HG03045 (cell line): ENCODE measurements around the gene TTF2.

Experiments used
- ATAC-seq: cut with Tn5 transposase; IDR thresholded peaks from one replicate; pipeline ENCODE4 v1.9.1; 2021; ENCODE audit warnings: mild to moderate bottlenecking, moderate library complexity; ENCODE audit not compliant: unreplicated experiment

The TTF2 gene

DNA sequence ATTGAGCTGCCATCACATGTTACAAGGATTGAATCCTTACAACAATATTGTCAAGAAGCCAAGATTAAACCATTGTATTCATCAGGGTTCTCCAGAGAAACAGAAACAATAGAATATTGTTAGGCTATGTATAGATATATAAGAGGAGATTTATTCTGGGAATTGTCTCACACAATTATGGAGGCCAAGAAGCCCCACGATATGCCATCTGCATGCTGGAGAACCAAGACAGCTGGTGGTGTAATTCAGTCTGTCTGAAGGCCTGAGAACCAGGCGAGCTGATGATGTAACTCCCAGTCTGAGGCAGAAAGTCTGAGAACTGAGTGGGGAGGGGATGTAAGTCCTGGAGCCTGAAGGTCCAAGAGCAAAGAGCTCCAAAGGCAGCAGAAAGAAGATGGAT is 14.5 kb upstream of the TTF2 start:
- ATAC-seq, result no peak

DNA sequence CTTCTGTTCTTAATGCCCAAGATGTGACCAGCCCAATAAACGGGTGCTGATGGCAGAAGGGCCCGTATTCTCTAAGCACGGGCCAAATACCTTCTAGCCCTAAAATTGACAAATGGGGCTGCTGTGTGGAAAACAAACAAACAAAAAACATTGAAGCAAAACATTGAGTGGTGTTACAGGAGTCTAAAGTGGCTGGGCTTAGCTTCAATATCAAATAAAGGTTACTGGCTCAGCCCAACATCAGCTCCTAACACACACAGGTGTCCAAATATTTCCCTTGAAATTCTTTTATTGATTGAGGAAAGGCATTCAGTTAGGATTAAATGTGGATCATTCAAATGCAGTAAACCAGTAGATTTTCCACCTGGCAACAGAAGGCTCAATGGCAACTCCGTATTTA is 13.3 kb upstream of the TTF2 start:
- no peak for ATAC-seq

DNA sequence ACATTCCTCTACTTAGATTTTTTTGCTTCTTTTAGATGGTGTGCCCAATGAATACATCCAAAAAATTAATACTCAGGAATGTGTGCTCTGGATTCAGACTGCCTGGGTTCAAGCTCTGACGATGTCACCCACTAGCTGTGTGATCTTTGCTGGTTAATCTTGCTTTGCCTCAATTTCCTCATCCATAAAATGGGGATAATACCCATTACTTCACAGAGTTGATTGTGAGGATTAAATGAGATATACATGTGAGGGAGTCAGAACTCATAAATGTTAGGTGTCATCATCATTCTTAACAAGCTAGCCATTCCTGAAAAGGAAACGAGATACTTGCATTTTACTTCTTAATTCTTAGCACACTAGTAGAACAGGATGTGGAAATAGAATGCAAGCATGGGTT is 12.9 kb upstream of the TTF2 start:
- ATAC-seq, result no peak

DNA sequence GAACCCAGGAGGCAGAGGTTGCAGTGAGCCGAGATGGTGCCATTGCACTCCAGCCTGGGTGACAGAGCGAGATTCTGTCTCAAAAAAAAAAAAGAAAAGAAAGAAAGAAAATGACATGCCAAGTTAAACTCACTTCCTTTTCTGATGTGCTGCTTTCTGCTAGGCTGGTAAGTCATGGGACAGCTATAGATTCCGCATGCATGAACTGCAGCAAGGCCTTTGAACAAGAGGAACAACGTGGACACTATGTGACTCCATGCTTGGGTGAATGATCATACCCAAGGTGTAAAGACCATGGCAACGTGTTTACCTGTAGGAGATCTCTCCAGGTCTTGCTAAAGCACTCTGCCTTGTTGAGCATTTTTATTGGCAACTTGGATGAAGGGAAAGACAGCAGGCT is 10.3 kb upstream of the TTF2 start:
- no peak for ATAC-seq

DNA sequence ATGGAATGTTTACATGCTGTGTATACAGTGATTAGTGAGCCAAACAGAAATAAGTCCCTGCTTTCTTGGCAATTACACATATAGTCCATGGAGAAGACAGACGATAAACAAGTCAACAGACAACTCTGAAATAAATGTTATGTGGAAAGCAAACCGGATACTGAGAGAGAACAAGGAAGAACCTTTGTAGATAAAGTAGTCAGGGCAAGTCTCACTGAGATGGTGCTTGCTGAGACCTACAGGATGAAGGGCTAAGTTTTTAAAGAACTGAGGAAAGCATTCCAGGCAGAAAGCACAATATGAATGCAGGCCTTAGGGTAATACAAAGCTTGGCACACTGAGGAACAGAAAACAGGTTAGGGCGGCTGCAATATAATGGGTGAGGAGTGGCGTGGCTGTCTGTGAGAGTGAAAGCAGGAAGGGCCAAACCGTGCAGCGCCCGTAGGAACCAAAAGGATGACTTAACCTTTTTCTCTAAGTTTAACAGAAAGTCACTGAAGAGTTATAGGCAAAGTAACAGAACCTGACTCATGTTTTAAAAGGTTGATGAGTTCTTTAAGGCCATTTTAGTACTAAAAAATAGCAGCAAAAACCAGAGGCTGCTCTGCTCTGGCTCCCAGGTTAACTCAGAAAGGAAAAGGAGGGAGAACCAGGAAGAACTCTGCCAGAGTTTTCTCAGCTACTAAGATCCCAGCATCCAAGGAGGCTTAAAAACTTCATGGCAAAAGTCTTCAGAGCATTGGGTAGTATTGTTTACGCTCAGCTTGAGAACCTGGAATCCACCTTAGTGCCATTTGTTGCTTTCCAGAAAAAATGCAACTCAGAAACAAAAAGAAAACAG is 8.7 kb upstream of the TTF2 start:
- peak; percentile 88 for ATAC-seq

DNA sequence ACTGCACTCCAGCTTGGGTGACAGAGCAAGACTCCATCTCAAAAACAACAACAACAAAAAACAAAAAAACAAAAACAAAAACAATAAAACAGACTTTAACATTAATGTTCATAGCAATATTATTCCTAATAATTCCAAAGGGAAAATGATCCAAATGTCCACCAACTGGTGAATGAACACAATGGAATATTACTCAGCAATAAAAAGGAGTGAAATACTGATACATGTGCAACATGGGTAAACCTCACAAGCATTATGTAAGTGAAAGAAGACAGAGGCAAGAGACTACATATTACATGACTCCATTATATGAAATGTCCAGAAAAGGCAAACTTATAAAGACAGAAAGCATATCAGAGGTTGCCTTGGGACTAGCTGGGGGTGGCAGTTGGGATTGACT is 6.1 kb upstream of the TTF2 start:
- ATAC-seq, result no peak

DNA sequence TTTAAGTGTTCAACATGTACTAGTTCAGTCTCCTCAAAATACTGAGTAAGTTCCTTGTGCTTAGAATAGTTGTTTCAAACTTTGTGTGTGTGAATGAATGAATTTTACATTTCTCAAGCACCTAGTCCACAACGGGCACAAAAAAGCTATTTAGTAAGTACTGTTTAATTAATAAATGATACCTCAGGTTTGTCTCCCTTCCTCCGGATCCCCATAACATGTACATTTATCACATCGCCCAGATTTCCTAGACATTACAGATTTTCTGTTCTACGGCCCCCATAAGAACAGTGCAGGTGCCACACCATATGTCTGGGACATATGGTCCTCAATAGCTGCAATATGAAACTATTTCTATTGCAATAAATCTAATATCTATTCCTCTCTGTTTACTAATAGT is 1.3 kb upstream of the TTF2 start:
- no peak for ATAC-seq

DNA sequence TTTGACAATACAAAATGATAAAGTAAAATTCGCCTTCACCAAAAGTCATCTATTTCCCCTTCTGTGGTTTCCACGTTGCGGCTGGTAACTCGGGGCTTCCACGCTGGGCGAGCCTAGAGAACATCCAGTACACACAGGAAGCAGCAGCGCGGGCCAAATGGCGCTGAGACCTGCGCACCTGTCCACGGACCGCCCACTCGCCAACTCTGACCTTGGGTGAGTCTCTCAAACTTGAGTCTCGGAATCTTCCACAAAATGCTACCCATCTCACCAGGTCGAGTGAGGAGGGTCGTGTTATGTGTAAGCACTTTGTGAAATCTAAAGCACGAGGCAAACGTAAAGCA is 820 bp upstream of the TTF2 start:
- peak; percentile 37 for ATAC-seq

DNA sequence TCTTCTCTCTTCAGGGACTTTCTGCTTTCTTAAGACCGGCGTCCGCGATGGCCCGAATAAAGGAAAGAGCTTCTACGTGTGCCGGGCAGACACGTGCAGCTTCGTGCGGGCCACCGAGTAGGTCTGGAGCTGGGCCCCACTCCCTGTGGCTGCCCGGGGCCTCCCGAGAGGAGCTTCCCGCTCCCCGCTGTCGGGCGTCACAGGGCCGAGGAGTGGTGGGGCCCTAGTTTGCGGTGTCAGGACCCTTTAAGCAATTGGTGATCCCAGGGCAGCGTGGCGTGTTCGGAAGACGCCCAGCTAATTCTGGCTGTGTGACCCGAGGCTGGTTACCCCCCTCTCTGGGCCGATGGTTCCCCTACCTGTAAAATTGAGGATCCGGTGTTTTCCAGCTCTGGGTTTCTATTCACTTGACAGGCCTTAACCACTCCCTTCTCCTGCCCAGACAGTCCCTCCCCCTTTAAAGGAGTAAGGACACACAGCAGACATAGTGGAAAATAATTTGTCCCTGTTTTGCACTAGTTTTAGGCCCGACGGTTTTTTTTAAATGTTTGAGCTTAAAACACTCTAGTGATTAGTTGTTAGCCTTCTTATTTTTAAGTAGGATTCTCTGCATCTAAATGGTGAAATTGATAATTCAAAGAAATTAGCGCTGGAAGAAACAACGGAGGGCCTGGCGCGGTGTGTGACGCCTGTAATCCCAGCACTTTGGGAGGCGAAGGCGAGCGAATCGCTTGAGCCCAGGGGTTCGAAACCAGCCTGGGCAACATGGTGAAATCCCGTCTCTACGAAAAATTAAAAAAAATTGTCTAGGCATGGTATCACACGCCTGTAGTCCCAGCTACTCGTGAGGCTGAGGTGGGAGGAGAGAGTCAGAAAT is 553 bp downstream of the TTF2 start:
- ATAC-seq, result peak; percentile 5

DNA sequence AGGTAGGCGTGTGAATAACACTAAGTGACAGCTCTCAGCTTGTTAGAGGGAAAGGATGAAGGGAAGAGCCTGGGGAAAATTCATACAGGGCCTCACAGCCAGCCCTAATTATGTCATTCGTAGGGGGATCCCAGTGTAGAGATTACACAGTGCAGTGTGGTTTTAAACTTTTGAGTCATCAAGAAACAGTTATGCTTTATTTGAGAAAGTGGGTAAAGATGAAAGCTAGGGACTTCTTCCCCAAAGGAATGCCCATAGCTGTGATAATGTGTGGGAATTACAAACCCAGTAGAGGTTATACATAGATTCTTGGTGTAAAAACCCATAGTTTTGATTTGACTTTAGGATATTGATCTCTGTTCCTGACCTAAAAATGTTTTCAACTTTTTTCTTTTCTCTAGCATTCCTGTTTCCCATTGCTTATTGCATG is 1.9 kb downstream of the TTF2 start:
- ATAC-seq, result no peak

DNA sequence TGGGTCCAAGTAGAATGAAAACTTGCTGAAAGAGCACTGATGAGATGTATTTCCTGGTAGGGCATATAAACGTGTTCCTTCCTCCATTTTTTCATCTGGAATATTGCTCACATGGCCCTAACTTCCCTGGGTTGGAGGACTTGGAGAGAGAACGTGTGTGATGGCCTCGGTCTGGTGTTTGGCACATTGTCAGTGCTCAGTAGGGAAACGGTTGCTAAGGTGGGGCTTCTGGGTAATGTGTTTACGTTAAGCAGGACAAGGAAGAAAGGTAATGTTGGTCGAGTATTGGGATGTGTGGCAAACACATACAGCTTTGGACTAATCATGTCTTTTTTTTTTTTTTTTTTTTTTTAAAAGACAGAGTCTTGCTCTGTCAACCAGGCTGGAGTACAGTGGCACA is 6.2 kb downstream of the TTF2 start:
- no peak for ATAC-seq

DNA sequence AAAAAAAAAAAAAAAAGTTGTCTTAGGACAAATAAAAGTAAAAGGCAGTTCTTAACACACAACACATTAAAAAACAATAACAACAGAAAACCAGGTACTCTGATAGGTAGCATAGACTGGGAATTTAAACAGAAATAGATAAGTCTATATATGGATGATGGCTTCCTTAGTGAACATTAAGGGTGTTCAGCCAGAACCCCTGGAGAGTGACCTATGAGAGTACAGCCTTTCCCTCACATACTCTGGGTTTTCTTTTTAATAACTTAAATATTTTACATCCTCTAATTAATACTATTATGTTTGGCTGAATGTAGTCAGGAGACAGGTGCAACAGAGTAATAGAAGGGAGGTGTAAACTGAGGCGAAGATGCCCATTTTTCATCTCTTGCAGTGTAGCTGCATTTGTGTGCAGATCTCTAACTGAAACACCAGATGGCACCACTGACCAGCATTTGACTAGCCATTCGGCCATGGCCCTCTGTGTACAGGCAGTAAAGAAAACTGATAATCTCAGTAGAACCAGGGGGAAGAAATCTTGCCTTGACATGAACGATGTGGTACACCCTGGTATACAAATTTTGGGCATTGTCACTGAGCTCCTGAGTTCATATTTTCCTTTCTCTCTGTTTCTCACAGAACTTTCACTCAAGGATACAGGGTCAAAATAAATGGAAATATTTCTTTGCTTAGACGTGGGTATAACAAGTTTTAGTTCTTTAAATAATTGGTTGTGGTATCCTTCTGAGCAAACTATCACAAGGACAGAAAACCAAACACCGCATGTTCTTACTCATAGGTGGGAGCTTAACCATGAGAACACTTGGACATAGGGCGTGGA is 7.6 kb downstream of the TTF2 start:
- ATAC-seq, result no peak

DNA sequence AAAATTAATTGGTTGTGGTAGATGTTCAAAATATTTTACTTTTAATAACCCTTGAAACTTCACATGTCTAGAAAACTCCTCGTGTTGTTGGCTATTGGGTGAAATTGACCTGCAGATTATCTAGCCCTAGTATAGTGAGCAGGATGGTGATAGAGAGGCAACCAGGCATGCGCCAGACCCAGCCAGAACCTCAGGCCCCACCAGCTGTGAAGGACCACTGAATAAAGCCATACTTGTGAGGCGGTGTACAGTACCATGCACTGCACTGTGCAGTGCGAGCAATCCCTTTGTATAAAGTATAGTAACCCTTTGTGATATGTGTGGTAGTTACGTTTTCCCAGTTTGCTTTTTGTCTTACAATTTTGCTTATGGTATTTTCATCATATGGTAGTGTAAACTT is 8.5 kb downstream of the TTF2 start:
- ATAC-seq, result no peak

DNA sequence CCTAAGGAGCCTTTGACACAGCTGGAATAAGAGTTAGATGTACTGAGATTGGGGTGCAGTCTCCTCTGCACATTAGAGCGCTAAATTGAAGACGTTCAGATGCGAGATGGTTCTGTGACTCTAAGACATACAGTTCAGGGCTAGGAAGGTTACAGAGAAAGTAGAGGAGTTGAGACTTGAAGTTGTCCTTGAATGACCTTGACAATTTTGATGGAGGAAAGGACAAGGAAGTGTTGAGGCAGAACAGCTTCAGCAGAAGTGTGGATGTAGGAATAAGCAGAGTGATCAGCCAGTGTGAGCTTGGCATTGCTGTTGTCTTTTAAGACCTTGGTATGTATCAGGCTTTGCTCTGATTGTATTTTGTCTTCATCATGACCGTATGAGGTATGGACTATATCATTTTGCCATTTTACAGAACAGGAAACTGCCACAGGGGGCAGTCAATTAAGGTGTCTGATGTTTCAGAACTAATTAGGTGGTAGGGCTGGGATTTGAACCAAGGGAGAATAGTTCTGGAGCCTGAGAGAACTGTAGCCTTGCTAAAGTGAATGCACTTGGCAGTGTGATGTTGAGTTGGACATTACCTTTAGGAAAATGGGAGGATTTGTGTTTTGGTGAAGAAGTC is 9.2 kb downstream of the TTF2 start:
- no peak for ATAC-seq

DNA sequence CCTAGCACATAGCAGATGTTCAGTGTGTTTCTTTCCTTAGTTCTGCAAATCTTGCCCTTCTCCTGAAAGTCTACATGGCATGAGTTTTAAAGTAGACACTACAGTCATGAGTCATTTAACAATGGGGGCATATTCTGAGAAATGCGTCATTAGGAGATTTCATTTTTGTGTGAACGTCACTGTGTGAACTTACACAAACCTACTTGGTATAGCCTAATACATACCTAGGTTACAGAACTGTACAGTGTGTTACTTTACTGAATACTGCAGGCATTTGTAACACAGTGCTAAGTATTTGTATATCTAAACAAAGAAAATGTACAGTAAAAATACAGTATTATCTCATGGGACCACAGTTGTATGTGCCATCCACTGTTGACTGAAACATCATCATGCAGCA is 10.0 kb downstream of the TTF2 start:
- no peak for ATAC-seq

DNA sequence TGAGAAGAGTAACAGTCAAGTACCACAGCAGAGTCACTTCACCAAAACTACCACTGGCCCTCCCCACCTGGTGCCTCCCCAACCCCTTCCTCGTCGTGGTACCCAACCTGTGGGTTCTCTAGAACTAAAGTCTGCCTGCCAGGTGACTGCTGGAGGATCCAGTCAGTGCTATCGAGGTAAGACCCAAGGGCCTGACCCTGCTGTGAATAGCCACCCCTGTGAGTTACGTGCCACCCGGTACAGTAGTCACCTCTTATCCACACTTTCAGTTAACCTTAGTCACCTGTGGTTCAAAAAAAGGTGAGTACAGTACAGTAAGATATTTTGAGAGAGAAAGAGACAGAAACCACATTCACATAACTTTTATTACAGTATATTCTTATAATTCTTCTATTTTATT is 16.5 kb downstream of the TTF2 start:
- ATAC-seq, result no peak

DNA sequence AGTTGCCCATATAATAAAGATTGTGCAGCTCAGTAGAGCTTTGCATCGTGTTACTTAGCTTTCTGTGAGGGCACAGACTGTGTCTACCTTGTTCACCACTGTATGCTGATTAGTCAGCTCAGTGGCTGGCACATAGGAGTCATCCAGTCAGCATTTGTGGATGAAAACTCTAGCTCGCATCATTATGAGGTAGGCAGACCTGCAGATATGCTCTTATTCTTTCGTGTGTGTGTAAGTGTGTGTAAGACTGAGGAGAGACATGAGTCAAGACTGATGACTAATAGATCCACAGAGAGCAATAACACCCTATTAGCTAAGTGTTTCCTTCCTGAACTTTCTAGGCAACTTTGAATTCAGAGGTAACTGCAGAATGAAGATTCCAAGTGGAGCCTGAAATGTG is 17.1 kb downstream of the TTF2 start:
- ATAC-seq, result no peak

DNA sequence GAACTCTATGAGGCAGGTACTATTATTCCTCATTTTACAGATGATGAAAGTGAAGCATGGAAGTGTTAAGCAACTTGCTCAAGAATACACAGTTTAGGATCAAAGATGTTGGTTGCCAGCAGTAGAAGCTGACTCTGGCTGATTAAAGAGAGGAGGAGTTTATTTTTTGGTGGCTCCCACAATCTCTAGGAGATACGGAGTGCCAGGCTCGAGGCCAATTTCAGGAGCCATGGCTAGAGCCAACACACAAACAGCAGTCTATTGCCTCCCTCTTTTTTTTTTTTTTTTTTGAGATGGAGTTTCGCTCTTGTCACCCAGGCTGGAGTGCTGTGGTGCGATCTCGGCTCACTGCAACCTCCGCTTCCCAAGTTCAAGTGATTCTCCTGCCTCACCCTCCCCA is 19.6 kb downstream of the TTF2 start:
- no peak for ATAC-seq

DNA sequence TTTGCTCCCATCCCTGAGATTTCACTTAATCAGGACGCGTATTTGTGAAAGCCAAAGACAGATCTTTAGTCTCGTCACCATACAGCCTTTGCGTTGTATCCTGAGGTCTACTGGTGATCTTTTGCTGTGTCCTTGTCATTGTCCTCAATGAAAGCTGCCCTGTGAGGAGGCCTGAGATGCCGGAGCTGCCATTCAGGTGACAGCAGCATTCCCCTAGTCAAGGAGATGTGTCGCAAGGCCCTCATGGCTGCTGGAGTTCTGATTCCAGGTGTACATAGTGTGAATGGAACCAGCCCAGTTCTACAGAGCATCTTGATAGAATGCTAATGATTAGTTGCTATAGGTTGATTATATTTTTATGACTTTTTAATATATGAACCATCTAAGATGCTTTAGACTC is 24.1 kb downstream of the TTF2 start:
- ATAC-seq, result no peak

DNA sequence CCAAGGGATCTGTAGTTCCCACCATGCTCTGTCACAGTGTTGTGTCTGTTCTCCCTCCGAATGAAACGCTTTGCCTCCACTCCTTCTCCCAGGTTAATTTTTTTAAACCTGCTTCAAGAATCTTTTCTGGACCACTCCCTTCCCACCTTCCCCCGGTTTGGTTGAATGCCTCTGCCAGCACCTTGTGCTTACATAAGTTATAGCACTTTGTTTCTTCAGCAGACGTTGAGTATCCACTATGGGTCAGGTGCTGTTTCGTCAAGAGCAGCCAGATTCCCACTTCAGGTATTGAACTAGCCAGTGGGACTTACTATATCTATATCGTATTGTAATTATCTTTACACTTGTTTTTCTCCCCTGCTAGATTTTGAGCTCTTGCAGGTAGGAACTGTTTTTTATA is 27.6 kb downstream of the TTF2 start:
- ATAC-seq, result no peak

DNA sequence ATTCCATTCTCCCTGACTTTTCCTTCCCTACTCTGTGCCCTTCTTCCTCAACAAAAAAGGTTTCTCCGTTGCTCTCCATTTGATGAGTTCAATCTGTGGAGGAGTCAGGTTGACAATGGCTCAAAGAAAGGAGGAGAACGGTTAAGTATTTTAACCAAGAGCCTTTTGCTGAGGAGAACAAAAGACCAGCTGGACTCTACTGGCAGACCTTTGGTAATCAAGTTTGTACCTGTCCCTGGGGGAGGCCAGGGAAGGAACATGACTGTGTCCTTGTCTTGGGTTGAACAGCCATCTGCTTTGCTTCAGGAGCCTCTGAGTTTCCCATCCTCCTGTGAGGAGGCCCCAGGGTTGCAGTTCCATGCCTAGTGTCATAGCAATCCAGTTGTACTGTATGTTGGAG is 29.9 kb downstream of the TTF2 start:
- no peak for ATAC-seq
